Measurements from ENCODE around the gene ZNF655.

GRCh38 chr7:99619571-99620130, 61.2 kb downstream of the ZNF655 start:
- TF ChIP-seq POLR2AphosphoS5 (IDR thresholded peaks at IDR 0.05; ENCODE audit: low read depth, low read length) (no peak), CTCF (IDR thresholded peaks at IDR 0.05) (no peak), SIN3A (IDR thresholded peaks at IDR 0.05; ENCODE audit: borderline replicate concordance, insufficient read depth, low read depth, low read length) (no peak), REST (IDR thresholded peaks at IDR 0.05; ENCODE audit: insufficient read depth in 1 of 2, low read depth in 2 of 2, low read length in 1 of 2) (no peak)

All from Panc1 (cell line).